HG02763 (cell line): ENCODE measurements around the gene DCAKD.
A peak's percentile ranks its signal among the peaks of the same experiment; 100 is the strongest.
"Not testable (repeated sequence)": the region's sequence is repeated elsewhere in the genome, so short reads cannot be mapped to it uniquely, and the experiment has no call there.

Experiments
- ATAC-seq: cut with Tn5 transposase; IDR thresholded peaks from one replicate; pipeline ENCODE4 v1.9.1; 2021; ENCODE audit warnings: mild to moderate bottlenecking, moderate library complexity; ENCODE audit not compliant: unreplicated experiment

The DCAKD gene

DNA sequence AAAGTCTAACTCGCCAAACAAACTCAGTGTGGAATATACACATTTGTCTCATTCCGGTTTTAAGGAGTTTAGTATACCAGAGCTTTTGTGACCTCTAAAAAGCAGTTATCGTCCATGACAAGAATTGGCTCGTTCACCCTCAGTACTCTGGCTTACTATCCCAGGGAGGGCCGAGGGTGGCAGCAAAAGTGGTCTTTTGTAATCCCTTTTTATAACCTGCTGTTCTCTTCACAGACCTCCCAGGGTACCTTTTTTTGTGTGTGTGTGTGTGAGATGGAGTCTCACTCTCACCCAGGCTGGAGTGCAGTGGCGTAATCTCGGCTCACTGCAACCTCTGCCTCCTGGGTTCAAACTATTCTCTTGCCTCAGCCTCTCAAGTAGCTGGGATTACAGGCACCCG lies 18.6 kb upstream of the DCAKD start:
- ATAC-seq: no peak

DNA sequence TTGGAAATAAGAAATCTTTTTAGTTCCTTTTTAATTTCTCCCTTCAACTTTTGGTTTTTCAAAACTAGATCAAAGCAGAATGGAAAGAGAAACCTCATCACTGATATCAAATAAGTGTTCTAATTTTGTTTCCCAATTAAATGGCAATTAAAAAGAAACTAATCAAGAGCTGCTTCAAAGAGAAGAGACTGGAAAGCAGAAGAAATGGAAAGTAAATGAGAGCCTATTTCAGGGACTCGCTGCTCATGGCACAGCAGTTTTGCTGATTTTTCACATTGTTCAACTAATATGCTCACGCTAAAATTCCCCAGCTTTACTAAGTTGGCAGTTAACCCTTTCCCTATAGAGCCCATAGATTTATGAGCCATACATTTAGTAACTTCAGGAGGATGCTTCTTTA lies 16.2 kb upstream of the DCAKD start:
- no peak for ATAC-seq

- no peak for ATAC-seq
Observed at GRCh38 chr17:45063198-45063597, 11.8 kb upstream of the DCAKD start.

GRCh38 chr17:45061606-45062205 lies 10.3 kb upstream of the DCAKD start:
- no peak for ATAC-seq

- ATAC-seq: peak; percentile 88
Observed at GRCh38 chr17:45060797-45061605, 9.6 kb upstream of the DCAKD start, which contains the start of gene NMT1. Gene NMT1, plus strand, starts transcription at chr17:45061317. Its CDS starts 13 bp downstream, at chr17:45061330.

GRCh38 chr17:45060382-45060796 lies 9.0 kb upstream of the DCAKD start:
- ATAC-seq: peak; percentile 1

- ATAC-seq: no peak
Observed at GRCh38 chr17:45052052-45052772, 780 bp upstream of the DCAKD start.

- ATAC-seq: not testable (repeated sequence)
Observed at GRCh38 chr17:45051720-45052051, 254 bp upstream of the DCAKD start.

GRCh38 chr17:45050481-45051059 lies 862 bp downstream of the DCAKD start:
- peak; percentile 24 for ATAC-seq

- no peak for ATAC-seq
Observed at GRCh38 chr17:45048795-45049563, 2.5 kb downstream of the DCAKD start.

DNA sequence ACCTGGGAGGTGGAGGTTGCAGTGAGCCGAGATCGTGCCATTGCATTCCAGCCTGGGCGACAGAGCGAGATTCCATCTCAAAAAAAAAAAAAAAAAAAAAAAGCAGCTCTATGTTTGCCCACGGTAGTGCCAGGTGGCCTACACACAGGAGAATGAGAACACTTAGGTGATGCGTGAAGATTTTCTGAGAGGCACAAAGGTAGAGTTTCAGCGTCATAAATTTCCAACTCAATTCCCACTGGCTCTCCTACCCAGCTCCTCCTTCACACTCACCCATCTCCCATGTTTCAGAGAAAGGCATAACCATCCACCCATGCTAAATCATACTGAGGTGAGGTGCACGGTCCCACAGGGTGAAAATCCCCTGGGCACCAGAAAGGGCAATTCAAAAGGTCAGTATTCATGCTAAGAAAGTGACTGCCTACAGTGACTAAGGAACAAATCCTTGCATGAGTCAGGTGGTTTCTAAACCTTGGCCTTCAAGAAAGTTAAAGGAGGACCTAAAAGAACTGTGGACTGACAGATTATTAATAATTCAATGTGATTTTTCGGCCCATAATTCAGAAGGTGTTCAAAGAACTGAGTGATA lies 4.8 kb downstream of the DCAKD start:
- ATAC-seq: no peak

DNA sequence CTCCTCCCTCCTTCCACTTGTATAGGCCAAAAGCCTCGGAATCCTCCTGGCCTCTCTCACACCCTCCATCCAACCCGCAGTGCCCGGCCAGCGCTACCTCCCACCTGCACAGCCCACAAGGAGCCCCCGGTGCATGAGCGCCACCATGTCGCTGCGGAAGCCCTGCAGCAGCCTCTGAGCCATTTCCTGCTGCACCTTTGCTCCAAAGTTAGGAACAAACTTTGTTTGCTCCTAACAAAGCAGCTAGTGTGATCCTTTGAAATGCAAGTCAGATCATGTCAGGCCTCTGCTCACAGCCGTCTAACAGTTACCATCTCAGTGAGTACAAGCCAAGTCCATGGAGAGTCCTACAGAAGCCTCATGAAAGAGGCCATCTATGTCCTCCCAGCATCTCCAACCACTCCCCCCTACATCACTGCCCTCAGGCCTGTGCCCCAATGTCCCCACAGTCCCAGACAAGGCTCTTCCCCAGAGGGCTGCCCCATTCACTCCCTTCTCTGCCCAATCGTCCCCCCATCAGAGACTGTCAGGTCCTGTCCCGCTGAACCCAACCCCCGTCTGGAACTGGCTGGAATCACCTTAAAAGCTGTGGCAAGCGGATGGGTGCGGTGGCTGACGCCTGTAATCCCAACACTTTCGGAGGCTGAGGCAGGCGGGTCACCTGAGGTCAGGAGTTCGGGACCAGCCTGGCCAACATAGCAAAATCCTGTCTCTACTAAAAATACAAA lies 7.5 kb downstream of the DCAKD start:
- no peak for ATAC-seq

GRCh38 chr17:45042346-45043120 lies 8.9 kb downstream of the DCAKD start:
- ATAC-seq: no peak

DNA sequence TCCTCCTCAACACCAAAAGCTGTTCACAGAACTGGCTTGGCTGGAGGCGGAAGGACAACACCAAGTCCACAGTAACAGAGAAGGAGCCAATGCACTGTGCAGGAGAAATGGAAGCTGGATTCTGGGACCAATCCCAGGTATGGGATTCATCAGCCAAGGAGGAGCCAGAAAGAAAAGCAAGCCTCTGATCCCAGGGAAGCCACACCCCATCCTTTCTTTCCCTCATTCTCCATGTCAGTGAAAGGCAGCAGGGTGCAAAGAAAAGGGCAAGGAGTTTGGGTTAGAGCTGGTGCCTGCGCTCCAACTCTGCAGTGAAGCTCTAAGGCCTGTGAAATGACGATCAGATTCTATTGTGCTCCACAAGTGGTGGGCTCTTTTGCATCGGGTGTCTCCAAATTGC lies 11.0 kb downstream of the DCAKD start:
- ATAC-seq: no peak

DNA sequence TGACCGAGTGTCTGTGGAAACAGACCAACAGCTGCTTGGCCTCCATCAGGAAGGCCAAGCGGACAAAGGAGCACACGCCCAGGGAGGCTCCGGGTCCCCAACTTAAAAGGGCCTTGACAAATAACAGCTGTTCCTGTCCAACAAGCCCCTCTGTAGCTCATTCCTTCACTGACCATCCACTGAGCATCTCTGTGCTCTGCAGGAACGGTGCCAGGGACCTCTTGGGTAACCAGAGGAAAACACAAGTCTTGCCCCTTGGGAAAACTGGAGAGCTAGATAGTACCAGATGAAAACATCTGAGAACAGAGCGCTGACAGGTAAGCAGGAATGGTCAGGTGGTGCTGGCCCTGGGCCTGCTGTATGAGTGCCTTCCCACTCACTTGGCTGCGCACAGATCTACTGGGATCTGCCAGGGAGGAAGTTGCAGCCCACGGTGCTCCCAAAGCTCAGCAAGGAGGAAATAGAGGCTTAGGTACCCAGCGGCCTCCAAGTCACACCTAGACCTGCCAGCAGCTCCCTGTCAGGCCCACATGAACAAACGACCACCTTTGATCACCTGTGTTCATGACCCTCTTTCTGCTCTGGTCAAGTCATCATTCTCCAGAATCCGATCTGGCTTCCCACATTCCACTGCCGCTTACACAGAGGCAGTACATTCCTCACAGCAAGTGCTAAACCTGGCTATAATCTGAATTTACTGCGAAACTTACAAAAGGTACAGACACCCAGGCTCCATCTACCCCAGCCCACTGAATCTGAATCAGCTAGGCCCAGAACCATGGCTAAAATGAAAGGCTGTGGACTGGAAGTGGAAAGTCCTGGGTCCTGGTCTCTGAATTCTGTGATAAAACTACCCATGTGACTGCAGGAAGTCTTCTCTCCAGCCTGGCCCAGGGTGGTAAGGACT lies 12.5 kb downstream of the DCAKD start:
- no peak for ATAC-seq

DNA sequence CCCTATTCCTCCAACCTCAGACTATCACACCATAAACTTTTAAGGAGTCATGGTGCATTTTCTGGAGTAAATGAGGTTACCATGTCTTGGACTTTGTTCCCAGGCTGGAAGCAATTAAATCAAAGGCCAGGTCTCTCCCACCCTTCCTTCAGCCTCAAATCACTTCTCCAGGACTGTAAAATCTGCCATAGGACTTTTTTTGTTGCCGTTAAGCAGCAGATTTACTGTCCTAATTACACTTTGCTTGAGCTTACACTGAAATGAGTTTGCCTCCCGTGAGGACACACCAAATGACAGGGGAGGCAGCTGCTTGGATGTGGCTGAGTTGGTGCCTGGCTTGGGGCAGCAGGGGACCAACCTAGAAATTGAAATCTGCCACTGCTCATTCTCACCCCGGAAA lies 14.7 kb downstream of the DCAKD start:
- no peak for ATAC-seq

- ATAC-seq: no peak
Observed at GRCh38 chr17:45035848-45036247, 15.6 kb downstream of the DCAKD start.

DNA sequence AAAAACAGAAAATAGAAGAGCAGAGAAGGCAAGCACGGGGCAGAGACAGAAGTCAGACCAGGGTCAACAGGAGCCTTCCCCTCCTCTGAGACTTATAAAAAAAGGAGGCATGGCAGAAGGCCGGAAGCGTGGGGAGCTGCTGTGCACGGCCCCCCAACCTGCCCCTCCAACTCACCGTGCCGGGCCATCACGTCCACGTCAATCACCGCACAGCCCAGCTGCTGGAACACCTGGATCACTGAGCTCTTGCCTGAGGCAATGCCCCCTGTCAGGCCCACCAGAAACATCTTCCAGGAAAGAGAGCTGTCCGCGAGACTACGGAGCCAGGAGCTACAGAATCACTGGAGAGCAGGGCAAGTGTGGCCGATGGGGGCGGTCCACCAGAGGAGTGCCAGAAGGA lies 16.8 kb downstream of the DCAKD start:
- ATAC-seq: no peak
